Brain microvascular endothelial cell (primary cell): ENCODE data around the gene MAD1L1.

Source experiments
- DNase-seq: peaks from one replicate; pipeline ENCODE4 v3.0.0-alpha.2; 2020
- H3K27ac ChIP-seq: fragments of 250-450 bp; sonication (Bioruptor Pico); 2 replicates; pipeline ENCODE4 v1.5.1; 2020; ENCODE audit warnings: mild to moderate bottlenecking, moderate library complexity
- H3K27me3 ChIP-seq: fragments of 250-450 bp; sonication (Bioruptor Pico); replicated peaks from 2 replicates; pipeline ENCODE4 v1.5.1; 2020; ENCODE audit warnings: mild to moderate bottlenecking
- H3K36me3 ChIP-seq: fragments of 250-450 bp; sonication (Bioruptor Pico); replicated peaks from 2 replicates; pipeline ENCODE4 v1.5.1; 2020; ENCODE audit warnings: mild to moderate bottlenecking
- H3K4me3 ChIP-seq: 2 replicates; pipeline ENCODE4 v1.5.1; 2011; ENCODE audit warnings: low read depth, mild to moderate bottlenecking, control low read depth, low read length, moderate library complexity
- in situ Hi-C: cut with HindIII; loops from 2 replicates; pipeline ENCODE4 v1.10.0; 2017; ENCODE audit warnings: low sequenced_read_pairs, low pct_ligation_motif_present
- TF ChIP-seq, protein P1 (sequence below): IDR thresholded peaks from 2 replicates; pipeline ENCODE4 v1.5.1; 2011; ENCODE audit warnings: low read depth, mild to moderate bottlenecking, moderate library complexity, low read length, control low read depth, inconsistent platforms; ENCODE audit errors: missing control alignments

Gene MAD1L1

DNA sequence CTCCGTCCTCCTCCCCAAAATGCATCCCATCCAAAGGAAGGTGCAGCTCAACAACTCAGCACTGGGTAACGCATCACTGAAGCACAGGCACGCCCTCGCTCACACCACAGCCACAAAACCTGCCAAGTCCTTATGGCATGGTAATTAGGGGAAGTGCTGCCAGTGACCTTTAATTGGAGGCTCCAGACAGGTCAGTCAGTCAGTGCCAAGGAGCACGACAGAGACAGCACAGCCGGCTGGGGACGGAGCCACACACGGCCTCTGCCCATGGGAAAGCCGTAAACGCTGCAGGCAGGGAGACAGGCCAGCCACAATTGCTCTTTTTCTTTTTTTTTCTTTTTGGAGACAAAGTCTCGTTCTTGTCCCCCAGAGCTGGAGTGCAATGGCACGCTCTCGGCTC, 146.5 kb downstream of the MAD1L1 start:
- Histone ChIP-seq H3K4me3 (no peak overlapping the region), H3K27ac (no peak overlapping the region), H3K36me3 (no peaks in the 10 kb centered on the region), H3K27me3 (no peaks in the 10 kb centered on the region)
- TF ChIP-seq, protein P1, sequence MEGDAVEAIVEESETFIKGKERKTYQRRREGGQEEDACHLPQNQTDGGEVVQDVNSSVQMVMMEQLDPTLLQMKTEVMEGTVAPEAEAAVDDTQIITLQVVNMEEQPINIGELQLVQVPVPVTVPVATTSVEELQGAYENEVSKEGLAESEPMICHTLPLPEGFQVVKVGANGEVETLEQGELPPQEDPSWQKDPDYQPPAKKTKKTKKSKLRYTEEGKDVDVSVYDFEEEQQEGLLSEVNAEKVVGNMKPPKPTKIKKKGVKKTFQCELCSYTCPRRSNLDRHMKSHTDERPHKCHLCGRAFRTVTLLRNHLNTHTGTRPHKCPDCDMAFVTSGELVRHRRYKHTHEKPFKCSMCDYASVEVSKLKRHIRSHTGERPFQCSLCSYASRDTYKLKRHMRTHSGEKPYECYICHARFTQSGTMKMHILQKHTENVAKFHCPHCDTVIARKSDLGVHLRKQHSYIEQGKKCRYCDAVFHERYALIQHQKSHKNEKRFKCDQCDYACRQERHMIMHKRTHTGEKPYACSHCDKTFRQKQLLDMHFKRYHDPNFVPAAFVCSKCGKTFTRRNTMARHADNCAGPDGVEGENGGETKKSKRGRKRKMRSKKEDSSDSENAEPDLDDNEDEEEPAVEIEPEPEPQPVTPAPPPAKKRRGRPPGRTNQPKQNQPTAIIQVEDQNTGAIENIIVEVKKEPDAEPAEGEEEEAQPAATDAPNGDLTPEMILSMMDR: no peak
- in situ Hi-C loops: no loop called here
- no peak for DNase-seq

DNA sequence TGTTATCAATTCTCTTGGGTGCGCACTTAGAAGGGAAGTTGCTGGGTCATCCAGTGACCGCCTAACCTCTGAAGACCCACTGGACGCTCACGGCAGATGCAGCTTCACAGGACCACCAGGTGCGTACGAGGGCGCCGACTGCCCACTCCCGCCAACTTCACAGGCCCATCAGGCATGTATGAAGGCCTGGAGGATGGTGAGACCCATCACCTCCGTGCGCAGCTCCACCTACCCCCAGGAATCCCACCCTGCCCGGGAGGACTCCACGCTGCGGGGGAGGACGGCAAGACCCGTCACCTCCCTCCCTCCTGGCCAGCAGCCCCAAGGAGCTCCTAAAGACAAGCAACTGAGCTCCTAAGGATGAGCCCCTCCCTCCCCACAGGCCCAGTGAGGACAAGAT, 146.9 kb downstream of the MAD1L1 start:
- TF ChIP-seq, protein P1: no peak
- in situ Hi-C loops: no loop called here
- Histone ChIP-seq H3K27me3 (no peaks in the 10 kb centered on the region), H3K36me3 (no peaks in the 10 kb centered on the region), H3K27ac (no peak overlapping the region), H3K4me3 (no peak overlapping the region)
- no peak for DNase-seq

DNA sequence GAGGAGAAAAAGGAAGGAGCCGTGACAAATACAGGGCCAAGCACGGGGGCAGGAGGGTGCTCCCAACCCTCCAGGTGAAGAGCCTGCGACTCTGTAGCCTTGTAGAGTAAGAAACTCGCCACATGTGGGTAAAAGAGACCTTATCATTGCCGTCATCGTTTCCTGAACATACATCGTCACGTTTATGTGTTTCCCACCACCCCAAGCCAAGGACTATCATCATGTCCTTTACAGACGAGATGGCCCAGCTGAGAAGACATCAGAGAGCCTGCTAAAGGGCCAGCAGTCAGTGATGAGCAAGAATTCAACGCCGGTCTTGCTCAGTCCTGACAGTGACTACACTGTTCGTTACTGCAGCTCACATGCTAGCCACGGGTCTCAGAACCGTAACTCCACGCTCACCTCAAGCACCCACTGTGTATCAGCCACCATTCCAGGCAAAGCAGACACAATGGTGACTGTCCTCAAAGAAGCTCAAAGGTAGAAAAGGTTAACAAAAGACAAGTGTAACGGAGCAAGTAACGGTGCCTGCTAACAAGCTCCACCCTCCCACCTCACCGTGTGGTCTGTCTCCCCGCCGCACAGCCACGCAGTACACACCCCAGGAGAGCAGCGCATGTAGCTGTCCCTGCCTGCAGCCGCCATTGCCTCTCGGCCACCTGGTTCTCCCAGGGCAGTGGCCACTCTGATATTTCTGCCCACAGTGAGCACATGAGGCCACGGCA, 147.8 kb downstream of the MAD1L1 start:
- Histone ChIP-seq H3K4me3 (no peak overlapping the region), H3K27me3 (no peaks in the 10 kb centered on the region), H3K27ac (no peak overlapping the region), H3K36me3 (no peaks in the 10 kb centered on the region)
- in situ Hi-C loops: no loop called here
- TF ChIP-seq, protein P1: no peak
- DNase-seq: no peak

DNA sequence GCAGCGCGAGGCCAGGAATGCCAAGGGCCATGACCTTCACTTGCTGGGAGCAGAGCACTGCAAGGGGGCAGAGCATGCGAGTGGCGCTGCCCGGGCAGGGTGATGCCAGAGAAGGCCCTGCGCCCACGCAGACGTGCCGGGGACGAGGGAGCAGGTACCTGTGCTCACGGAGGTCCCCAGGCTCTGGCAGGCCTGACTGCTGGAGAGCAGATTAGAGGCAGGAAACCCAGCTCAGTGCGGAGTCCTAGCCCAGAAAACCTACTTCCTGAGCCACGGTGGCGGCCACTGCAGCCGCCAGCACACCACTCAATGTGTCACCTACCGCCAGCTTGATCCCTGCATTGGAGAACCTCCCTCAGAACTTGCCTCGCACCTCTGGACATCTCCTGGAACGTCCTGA, 148.4 kb downstream of the MAD1L1 start:
- no peaks in the 10 kb centered on the region for H3K36me3 ChIP-seq
- no peak for DNase-seq

DNA sequence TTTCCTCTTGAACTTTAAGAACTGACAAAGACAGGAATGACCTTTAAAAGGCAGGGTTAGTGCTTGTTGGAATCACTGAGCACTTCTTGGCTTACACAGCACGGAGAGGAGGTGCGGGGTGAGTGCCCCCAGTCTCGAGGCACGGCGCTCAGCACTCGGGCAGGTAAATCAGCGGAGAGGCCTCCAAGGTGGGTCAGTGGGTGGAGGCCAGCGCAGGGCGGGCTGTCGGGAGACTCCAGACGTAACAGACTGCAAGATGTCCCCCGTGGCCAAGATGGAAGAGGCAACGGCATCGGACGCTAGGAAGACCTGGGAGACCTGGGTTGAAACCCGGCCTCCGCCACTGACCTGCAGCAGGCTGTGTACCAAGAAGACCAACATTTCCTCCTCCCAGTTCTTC, 149.4 kb downstream of the MAD1L1 start:
- H3K4me3 ChIP-seq: no peak overlapping the region
- H3K27me3 ChIP-seq: no peaks in the 10 kb centered on the region
- H3K27ac ChIP-seq: no peak overlapping the region
- no peak for DNase-seq
- TF ChIP-seq, protein P1: no peak
- no peaks in the 10 kb centered on the region for H3K36me3 ChIP-seq
- in situ Hi-C loops: no loop called here

More for the DNA sequence above, 148.4 kb downstream of the MAD1L1 start:
- in situ Hi-C loops: no loop called here
- H3K27me3 ChIP-seq: no peaks in the 10 kb centered on the region
- TF ChIP-seq, protein P1: no peak
- H3K4me3 ChIP-seq: no peak overlapping the region
- no peak overlapping the region for H3K27ac ChIP-seq
